HFFc6 (cell line): Measurements from ENCODE around the gene ST6GALNAC5. TPM values are rescaled to one million over a fixed set of nuclear protein-coding genes. Genes with fewer than 3 reads are reported as not detected.

Experiments
- DNase-seq: peaks from one replicate; pipeline ENCODE4 v3.0.0-alpha.2; 2018
- H3K27ac Mint-ChIP-seq: 2 replicates; pipeline ENCODE4 v1.8.0; 2020; ENCODE audit warnings: mild to moderate bottlenecking, mixed read lengths
- H3K27me3 Mint-ChIP-seq: 2 replicates; pipeline ENCODE4 v1.8.0; 2021; ENCODE audit warnings: mild to moderate bottlenecking, moderate library complexity, mixed read lengths; ENCODE audit not compliant: insufficient read depth
- H3K36me3 Mint-ChIP-seq: 2 replicates; pipeline ENCODE4 v1.8.0; 2021; ENCODE audit warnings: low read depth, mixed read lengths
- H3K4me1 Mint-ChIP-seq: 2 replicates; pipeline ENCODE4 v1.8.0; 2020; ENCODE audit warnings: low read depth, mixed read lengths
- H3K4me3 Mint-ChIP-seq: 2 replicates; pipeline ENCODE4 v1.8.0; 2020; ENCODE audit warnings: mild to moderate bottlenecking, moderate library complexity, mixed read lengths
- H3K9me3 Mint-ChIP-seq: 2 replicates; pipeline ENCODE4 v1.8.0; 2020; ENCODE audit warnings: mild to moderate bottlenecking, mixed read lengths
- CTCF ChIP-seq: fragments of 200-600 bp; sonication (generic); IDR thresholded peaks from 2 replicates; pipeline ENCODE4 v1.5.0; 2021; ENCODE audit warnings: antibody characterized with exemption, mild to moderate bottlenecking
- total RNA-seq, 6 experiments: library from RNA; stranded (reverse); fragmentation: NEBNext Ultra II Directional; extraction: Animal tissue kit (Norgen Biotek cat#: 25700); gene quantifications; 2 replicates in 1 of 6; 3 replicates in 5 of 6; pipeline ENCODE4 v1.2.3, GENCODE V29; 2021

Gene ST6GALNAC5
- total RNA-seq, 6 experiments from 2014 or later = 1.3 to 3.0 (median 2.1) TPM; not detected in 2

- Mint-ChIP-seq H3K27ac (no peak overlapping the region), H3K4me1 (no peaks in the 10 kb centered on the region), H3K27me3 (no peaks in the 10 kb centered on the region; the same call in none of the 2 replicates), H3K4me3 (no peak overlapping the region), H3K9me3 (no peaks in the 10 kb centered on the region), H3K36me3 (no peaks in the 10 kb centered on the region)
- DNase-seq = no peak
- TF ChIP-seq CTCF = no peak
Measured at GRCh38 chr1:77065693-77066342, 198.5 kb downstream of the ST6GALNAC5 start.

GRCh38 chr1:77068013-77068412, 200.7 kb downstream of the ST6GALNAC5 start:
- Mint-ChIP-seq H3K36me3 (no peaks in the 10 kb centered on the region), H3K27me3 (no peaks in the 10 kb centered on the region; the same call in none of the 2 replicates)

GRCh38 chr1:77076759-77077158, 209.5 kb downstream of the ST6GALNAC5 start:
- no peak for DNase-seq
- Mint-ChIP-seq H3K36me3 (no peaks in the 10 kb centered on the region), H3K4me1 (peaks cover 10% of the 10 kb centered on the region), H3K9me3 (no peaks in the 10 kb centered on the region), H3K4me3 (no peak overlapping the region), H3K27me3 (peaks cover 3% of the 10 kb centered on the region), H3K27ac (no peak overlapping the region)
- TF ChIP-seq CTCF = no peak

More at GRCh38 chr1:77068013-77068412, 200.7 kb downstream of the ST6GALNAC5 start:
- no peak overlapping the region for H3K27ac Mint-ChIP-seq
- H3K4me1 Mint-ChIP-seq = no peaks in the 10 kb centered on the region
- no peak for DNase-seq
- TF ChIP-seq CTCF = no peak
- no peak overlapping the region for H3K4me3 Mint-ChIP-seq
- H3K9me3 Mint-ChIP-seq = no peaks in the 10 kb centered on the region

GRCh38 chr1:77081834-77082233, 214.6 kb downstream of the ST6GALNAC5 start:
- no peak overlapping the region for H3K4me3 Mint-ChIP-seq
- no peaks in the 10 kb centered on the region for H3K9me3 Mint-ChIP-seq
- no peak overlapping the region for H3K27ac Mint-ChIP-seq
- no peak for DNase-seq
- H3K36me3 Mint-ChIP-seq = no peaks in the 10 kb centered on the region
- peaks cover 2% of the 10 kb centered on the region for H3K27me3 Mint-ChIP-seq
- peaks cover 3% of the 10 kb centered on the region for H3K4me1 Mint-ChIP-seq
- no peak for TF ChIP-seq CTCF

GRCh38 chr1:77084457-77084856, 217.2 kb downstream of the ST6GALNAC5 start:
- Mint-ChIP-seq H3K4me1 (no peaks in the 10 kb centered on the region), H3K9me3 (no peaks in the 10 kb centered on the region), H3K27ac (no peak overlapping the region), H3K27me3 (no peaks in the 10 kb centered on the region; the same call in 1 of the 2 replicates), H3K4me3 (no peak overlapping the region), H3K36me3 (no peaks in the 10 kb centered on the region)
- no peak for DNase-seq
- TF ChIP-seq CTCF = no peak
